Colonic mucosa (tissue), 4 donors: ENCODE results near the gene LHX8. TPM values are rescaled to one million over a fixed set of nuclear protein-coding genes. Genes with fewer than 3 reads are reported as not detected.

Experiments
- DNase-seq: peaks from one replicate; pipeline ENCODE4 v3.0.0-alpha.2; 2020
- H3K27ac ChIP-seq: fragments of 200-600 bp; one replicate; pipeline ENCODE4 v1.8.0; 2021
- H3K27me3 ChIP-seq: fragments of 200-600 bp; one replicate; pipeline ENCODE4 v1.8.0; 2021
- H3K36me3 ChIP-seq: fragments of 200-600 bp; one replicate; pipeline ENCODE4 v1.8.0; 2021
- H3K4me1 ChIP-seq: fragments of 200-600 bp; one replicate; pipeline ENCODE4 v1.8.0; 2021; ENCODE audit warnings: mild to moderate bottlenecking
- H3K4me3 ChIP-seq: fragments of 200-600 bp; one replicate; pipeline ENCODE4 v1.8.0; 2021
- H3K9ac ChIP-seq, 2 donors: one replicate each; pipeline ENCODE4 v1.7.0; 2013; ENCODE audit warnings: control low read depth in 2 of 2, low read depth in 2 of 2, low read length in 2 of 2
- H3K9me3 ChIP-seq: fragments of 200-600 bp; one replicate; pipeline ENCODE4 v1.8.0; 2021
- intact Hi-C: fragments of 100-400 bp; cut with DNase I; formaldehyde crosslinking; loops from one replicate; pipeline ENCODE4 v1.14.1; 2022
- total RNA-seq, 2 donors: library from RNA; stranded (reverse); fragmentation: NEBNext Ultra II Directional in 1 of 2; extraction: Animal tissue kit (Norgen Biotek cat#: 25700) in 1 of 2; gene quantifications; one replicate each; pipeline ENCODE4 v1.2.1, GENCODE V29; 2021
- TF ChIP-seq, protein P1 (sequence below): fragments of 200-600 bp; IDR thresholded peaks from one replicate; pipeline ENCODE4 v1.8.0; 2022; ENCODE audit warnings: antibody characterized with exemption, mild to moderate bottlenecking
- donor health status: healthy.
- donor health status: DM: no; HTN: no; CAD: no.
- donor health status: DM: no; HTN: no; CAD: no.

Gene LHX8
- total RNA-seq, 2 donors from 2014 or later: not detected

DNA sequence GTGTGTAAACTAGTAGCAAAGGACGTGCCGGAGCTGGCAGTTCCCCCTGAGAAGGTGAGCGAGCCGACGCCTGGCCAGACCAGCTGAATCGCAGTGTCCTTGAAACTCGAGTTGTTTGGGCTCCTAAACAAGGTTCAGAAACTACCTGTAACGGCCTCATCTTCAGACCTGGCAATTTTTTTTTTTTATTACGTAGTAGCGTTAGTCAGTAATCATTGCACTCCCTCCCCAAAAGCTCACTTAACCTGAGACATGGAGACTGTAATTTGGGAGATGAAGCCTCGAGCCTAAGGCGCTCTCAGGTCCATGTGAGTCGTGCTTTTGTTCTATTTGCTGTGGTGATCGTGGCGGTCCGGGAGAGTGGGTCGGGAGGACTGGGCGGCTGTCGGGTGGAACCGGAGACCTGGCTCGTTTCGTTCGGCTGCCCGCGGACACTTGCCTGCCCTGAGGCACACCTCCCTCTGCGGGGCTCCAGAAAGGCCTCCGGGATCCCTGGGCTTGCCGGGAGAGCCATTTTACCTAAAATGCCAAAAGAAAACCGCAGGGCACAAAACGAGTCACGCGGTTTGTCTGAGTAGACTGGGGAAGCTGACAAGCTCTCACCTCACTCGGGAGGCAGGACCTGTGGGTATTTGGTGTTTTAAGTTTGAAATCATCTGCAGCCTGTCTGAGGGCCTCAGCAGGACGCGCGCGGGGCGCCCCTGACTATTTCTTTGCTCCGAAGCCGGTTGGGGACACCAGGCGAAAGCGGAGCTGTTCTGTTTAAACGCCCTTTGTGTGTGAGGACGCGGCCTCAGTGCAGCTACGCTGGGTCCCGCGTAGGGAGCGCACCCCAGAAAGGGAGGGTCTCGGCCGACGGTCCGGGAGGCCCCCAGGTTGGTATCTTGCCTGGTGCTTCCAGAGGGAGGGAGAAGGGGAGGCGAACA lies 722 bp downstream of the LHX8 start:
- TF ChIP-seq, protein P1, sequence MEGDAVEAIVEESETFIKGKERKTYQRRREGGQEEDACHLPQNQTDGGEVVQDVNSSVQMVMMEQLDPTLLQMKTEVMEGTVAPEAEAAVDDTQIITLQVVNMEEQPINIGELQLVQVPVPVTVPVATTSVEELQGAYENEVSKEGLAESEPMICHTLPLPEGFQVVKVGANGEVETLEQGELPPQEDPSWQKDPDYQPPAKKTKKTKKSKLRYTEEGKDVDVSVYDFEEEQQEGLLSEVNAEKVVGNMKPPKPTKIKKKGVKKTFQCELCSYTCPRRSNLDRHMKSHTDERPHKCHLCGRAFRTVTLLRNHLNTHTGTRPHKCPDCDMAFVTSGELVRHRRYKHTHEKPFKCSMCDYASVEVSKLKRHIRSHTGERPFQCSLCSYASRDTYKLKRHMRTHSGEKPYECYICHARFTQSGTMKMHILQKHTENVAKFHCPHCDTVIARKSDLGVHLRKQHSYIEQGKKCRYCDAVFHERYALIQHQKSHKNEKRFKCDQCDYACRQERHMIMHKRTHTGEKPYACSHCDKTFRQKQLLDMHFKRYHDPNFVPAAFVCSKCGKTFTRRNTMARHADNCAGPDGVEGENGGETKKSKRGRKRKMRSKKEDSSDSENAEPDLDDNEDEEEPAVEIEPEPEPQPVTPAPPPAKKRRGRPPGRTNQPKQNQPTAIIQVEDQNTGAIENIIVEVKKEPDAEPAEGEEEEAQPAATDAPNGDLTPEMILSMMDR: no peak
- no peak for DNase-seq
- Histone ChIP-seq H3K36me3 (no peaks in the 10 kb centered on the region), H3K9me3 (no peaks in the 10 kb centered on the region), H3K27ac (no peak overlapping the region), H3K9ac (no peak overlapping the region), H3K4me1 (no peaks in the 10 kb centered on the region), H3K4me3 (no peak overlapping the region), H3K27me3 (peaks cover 77% of the 10 kb centered on the region)
- intact Hi-C loops: no loop called here

DNA sequence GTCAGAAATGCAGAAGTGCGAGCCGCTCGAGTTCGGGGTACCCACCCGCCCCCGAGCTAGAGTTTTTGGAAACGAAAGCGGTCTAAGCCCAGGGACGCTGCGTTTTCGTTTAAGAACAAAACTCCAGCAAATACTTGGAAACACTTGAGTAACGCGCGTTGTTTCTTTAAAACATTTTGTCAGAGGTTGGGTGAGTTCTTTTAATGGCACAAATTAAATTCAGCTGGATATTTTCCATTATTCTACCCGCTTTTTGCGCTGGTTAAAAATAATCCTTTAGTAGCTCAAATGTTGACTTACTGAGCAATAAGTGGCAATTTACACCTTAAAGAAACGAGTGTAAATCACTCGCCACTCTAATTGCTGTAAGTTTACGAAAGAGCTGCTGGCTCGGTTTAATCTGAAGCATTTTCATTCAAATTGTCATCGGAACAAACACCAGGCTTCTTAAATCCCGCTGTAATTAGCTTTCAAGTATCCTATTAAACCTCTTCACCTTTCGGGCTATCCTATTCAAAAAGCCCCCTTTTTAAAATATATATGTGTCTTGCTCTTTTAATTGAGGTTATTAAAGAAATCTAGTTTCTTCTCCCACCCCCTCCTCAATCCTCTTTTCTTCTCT lies 1.5 kb downstream of the LHX8 start:
- TF ChIP-seq, protein P1: no peak
- H3K9ac ChIP-seq: no peak overlapping the region
- H3K9me3 ChIP-seq: no peaks in the 10 kb centered on the region
- intact Hi-C loops: no loop called here
- H3K4me3 ChIP-seq: no peak overlapping the region
- H3K36me3 ChIP-seq: no peaks in the 10 kb centered on the region
- DNase-seq: no peak
- H3K4me1 ChIP-seq: no peaks in the 10 kb centered on the region
- H3K27ac ChIP-seq: no peak overlapping the region
- peaks cover 69% of the 10 kb centered on the region for H3K27me3 ChIP-seq

DNA sequence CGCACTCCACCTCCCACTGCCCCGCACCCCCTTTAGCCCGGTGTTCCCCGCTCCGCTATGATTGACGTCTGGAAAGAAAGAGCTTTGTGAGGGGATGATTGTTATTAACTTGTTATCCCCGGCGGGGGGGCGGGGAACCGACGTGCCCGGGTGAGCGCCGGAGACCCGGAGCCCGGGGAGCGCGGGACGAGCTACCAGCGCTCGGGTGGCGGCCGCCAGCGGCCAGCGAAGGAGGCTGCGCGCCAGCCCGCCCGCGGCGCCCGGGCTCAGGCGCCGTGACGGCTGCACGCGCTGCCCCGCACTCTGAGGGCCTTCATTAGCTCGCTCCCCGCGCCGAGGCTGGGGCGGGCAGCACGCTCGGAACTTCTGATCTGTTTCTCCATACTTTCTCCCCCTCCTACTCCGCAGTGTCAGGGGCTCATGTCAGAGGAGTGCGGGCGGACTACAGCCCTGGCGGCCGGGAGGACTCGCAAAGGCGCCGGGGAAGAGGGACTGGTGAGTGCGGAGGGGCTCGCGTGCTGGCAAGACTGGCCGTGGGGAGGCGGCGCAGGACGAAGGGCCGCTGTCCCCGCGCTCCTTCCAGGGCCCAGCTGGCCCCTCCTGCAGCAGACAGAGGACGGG lies 2.1 kb downstream of the LHX8 start:
- DNase-seq: no peak
- Histone ChIP-seq H3K9me3 (no peaks in the 10 kb centered on the region), H3K27me3 (peaks cover 63% of the 10 kb centered on the region), H3K4me3 (no peak overlapping the region), H3K27ac (no peak overlapping the region), H3K36me3 (no peaks in the 10 kb centered on the region), H3K4me1 (no peaks in the 10 kb centered on the region), H3K9ac (no peak overlapping the region)
- intact Hi-C loops: no loop called here
- TF ChIP-seq, protein P1: no peak

DNA sequence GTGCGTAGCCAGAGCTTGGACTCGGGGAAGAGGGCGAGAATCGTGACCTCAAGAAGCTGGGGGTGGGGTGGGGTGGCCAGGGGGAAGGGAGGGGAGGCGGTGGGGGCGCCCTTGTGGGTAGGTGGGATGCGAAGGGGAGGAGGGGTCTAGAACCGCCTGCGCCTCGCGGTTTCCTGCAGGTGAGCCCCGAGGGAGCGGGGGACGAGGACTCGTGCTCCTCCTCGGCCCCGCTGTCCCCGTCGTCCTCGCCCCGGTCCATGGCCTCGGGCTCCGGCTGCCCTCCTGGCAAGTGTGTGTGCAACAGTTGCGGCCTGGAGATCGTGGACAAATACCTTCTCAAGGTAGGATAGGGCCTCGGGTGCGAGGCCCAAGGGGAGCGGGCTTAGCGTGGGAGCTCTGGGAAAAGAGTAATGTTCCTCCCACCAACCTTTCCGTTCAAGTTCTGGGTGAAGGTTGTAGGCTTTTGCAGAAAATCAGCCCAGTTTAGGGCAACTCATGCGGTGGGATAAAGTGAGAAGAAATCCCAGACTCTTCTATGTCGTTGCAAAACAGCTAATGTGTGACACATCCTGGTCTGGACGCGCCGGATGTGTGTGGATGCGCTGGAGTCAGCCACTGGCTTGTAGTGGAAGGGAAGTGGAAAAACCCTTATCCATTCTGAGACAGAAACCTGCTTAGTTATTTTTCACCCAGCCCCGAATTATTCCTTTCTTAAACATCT lies 2.9 kb downstream of the LHX8 start:
- no peak overlapping the region for H3K27ac ChIP-seq
- H3K36me3 ChIP-seq: no peaks in the 10 kb centered on the region
- no peak for DNase-seq
- H3K4me1 ChIP-seq: no peaks in the 10 kb centered on the region
- H3K9me3 ChIP-seq: no peaks in the 10 kb centered on the region
- intact Hi-C loops: no loop called here
- TF ChIP-seq, protein P1: no peak
- no peak overlapping the region for H3K4me3 ChIP-seq
- no peak overlapping the region for H3K9ac ChIP-seq
- peaks cover 55% of the 10 kb centered on the region for H3K27me3 ChIP-seq

DNA sequence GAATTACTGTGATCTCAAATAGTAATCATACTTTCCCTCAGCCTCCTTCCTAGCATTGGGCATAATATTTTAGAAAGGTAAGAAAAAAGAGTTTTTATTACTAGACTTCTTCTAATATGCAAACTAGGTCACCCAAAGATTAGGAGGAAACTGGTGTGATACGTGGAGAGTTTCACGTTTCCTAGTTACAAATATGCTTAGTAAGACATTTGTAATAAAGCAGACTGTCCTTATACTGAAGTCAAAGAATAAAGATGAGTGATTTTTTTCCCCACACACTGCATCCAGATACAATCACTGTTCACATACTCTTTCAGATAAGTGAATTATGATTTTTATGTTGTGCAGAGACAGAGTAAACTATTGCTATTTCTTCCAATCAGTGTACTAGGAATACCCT lies 17.9 kb downstream of the LHX8 start:
- intact Hi-C loops: no loop called here
- Histone ChIP-seq H3K9me3 (no peaks in the 10 kb centered on the region), H3K9ac (no peak overlapping the region), H3K36me3 (no peaks in the 10 kb centered on the region), H3K4me1 (no peaks in the 10 kb centered on the region), H3K27me3 (no peaks in the 10 kb centered on the region), H3K4me3 (no peak overlapping the region), H3K27ac (no peak overlapping the region)
- DNase-seq: no peak
- TF ChIP-seq, protein P1: no peak
